Stimulated activated CD4-positive, alpha-beta T cell treated with anti-CD3 and anti-CD28 coated beads, Interleukin-2, amount 100 ng/mL, for 4 hours (primary cell): ENCODE data around the gene HHATL.

Experiments used
- DNase-seq: peaks from one replicate; pipeline ENCODE4 v3.0.0-alpha.2; 2020; ENCODE audit warnings: low read depth

HHATL gene

DNA sequence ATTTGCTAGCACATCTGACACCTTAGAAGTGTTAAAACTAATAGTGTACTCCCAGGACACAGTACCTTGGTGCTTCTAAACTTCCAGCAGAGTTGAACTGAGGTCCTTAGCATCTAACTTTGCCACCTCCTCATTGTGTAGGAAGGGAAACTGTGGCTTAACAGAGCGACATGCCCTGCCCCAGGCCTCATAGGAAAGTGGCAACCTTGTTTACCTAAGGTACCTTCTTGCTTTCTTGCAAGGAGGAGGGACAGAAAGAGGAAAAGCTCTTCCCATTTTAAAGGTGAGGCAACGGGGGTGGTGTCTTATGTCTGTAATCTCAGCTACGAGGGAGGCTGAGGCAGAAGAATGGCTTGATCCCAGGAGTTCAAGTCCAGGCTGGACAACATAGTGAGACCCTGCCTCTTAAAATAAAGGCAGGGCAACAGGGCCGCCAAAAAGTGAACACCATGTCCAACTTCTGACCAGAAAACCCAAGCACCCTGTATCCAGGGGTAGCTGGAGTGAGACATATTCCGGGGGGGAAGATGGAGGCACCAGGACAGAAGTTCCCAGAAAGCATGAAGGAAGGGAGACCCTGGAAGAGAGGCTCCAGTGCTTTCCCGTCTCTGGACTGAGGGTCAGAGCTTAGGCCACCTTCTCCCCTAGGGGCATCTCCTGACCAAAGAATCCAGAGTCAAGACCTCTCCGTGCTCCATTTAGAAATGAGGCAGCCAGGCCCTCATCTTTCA lies 17.8 kb downstream of the HHATL start:
- no peak for DNase-seq

DNA sequence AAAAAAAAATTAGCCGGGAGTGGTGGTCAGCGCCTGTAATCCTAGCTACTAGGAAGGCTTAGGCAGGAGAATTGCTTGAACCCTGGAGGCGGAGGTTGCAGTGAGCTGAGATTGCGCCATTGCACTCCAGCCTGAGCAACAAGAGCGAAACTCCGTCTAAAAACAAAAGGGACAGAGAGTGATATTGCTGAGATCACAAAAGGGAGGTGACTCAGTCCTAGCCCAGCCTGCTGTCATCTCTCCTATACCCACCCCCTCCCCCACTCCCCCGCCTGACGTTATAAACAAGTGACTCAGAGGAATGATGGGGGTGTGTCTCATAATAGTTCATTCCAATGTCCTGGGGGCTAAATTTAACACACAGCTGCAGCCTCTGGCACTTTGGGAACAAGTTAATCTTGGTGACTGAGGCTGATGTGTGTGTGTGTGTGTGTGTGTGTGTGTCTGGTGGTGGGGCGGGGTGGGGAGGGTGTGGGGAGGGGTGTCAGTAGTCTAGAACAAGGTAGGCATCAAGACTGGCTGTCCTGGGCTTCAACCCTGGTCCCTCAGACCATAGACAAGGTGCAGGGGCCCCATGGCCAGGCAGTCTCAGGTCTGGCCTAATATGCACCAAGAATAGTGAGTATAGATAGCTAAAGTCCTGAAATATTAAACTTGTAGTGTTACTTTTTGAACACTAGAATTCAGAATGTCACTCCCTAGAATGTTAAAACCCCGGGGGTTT lies 18.6 kb downstream of the HHATL start:
- no peak for DNase-seq

DNA sequence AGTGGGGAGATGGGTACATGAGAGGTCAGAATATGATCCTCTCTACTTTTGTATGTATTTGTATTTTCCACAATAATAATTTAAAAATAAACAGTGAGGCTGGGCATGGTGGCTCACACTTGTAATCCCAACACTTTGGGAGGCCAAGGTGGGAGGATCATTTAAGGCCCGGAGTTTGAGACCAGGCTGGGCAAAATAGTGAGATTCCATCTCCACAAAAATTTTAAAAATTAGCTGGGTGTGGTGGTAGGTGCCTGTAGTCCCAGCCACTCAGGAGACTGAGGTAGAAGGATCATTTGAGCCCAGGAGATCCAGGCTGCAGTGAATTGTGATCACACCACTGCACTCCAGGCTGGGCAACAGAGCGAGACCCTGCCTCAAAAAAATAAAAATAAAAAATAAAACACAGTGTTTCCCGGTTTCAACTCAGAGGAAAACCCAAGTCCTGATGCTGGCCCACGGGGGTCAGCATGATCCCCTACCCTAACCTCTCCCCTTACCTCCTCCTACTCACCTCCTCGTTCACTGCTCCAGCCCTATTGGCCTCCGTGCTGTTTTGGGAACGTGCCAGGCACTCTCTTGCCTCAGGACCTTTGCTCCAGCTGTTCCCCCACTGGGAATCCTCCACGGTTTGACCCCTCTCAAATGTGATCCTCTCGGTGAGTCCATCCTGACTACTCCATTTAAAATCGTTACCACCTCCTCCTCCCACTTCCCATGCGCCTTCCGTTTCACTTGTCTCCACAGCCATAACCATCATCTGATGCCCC lies 20.1 kb downstream of the HHATL start:
- DNase-seq, result no peak

DNA sequence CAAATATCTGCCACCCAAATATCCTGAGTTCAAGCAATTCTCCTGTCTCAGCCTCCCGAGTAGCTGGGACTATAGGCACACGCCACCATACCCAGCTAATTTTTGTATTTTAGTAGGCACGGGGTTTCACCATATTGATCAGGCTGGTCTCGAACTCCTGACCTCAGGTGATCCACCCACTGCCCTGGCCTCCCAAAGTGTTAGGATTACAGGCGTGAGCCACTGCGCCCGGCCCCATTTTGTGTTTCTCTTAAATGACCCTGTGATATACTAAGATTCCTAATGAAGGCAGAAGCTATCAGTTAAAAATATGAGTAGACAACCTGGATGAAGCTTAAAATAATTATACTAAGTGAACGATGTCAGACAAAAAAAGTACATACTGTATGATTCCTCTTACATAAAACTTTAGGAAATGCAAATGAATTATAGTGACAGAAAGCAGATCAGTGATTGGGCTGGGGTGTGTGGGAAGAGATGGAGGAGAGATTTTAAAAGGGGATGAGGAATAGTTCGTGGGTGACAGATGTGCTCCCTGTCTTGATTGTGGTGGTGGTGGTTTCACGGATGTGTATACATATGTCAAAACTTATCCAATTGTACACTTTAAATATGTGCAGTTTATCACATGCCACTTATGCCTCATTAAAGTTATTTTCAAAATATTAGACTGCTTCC lies 21.1 kb downstream of the HHATL start:
- no peak for DNase-seq

DNA sequence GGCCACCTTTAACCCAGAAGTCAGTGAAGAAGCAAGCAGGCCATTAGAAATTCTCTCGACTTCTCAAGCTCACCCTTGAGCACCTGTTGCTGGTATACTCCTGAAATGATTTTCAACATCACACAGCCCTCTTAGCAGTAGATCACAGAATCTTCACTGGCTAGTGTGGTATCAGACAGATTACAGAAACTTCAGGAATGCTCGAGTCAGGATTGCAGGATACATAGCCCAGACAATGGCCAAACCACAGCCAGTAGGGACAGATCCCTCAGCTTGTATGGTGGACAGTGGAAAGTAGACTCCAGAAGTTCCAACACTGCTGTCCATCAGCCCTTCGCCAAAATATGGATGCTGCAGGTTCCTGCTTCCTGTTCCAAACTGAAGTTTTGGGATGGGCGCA lies 21.8 kb downstream of the HHATL start:
- DNase-seq, result no peak

DNA sequence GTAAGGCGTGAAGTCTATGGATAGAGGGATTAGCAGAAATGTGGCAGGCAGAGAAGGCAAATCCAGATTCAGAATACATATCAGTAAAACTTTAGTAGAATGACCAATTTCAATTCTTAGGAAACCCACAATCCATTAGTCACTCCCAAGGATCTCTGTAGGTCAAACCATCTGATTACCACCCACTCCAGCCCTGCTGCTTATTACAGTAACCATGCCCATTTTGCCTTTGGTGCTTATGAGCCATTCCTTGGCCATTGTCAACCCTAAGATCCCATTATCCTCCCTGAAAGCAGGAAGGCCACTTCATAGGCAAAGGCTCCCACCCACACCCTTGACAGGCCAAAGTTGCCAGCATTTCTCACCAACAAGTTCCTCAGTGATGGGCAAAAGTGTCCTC lies 22.3 kb downstream of the HHATL start:
- DNase-seq, result no peak

DNA sequence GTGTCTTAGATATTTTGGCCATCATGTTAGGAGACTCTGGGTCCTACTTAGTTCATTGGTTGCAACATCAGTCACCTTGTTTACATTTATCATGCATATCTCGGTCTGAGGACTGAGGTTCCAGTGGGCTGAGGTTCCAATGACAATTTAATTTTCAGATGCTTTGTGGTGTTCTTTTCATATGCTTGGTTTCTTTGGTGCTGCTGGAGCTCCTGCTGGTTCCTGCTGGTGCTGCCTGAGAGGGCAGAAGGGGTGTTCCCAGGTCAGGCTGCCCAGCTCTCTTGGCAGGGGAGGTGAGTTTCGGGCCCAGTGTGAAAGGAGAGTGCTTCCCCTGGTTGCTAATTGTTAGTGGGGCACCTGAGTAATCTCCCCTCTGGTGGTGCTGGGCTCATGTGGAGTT lies 24.2 kb downstream of the HHATL start:
- DNase-seq, result no peak

DNA sequence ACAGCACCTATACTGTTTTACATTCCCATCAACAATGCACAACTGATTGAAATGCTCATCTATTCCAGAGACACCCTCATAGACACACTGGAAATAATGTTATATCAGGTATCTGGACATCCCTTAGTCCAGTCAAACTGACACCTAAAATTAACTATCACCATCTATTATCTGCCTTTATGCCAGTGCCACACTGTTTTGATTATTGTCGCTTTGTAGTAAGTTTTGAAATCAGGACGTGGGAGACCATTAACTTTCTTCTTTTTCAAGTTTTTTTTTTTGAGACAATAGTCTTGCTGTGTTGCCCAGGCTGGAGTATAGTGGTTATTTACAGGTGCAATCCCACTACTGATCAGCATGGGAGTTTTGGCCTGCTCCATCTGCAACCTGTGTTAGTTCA lies 26.7 kb downstream of the HHATL start:
- no peak for DNase-seq

DNA sequence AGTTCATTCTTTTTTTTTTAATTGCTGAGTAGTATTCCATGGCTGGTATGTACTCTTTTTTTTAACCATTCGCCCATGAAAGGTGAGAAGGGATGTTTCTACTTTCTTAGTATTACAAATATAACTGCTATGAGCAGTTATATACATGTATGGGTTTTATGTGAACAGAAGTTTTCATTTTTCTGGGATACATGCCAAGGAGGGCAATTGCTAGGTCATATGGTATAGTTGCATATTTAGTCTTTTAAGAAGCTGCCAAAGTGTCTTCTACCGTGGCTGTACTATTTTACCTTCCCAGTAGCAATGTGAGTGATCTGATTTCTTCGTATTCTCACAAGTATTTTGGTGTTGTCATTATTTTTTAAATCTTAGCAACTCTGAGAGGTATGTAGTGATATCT lies 28.5 kb downstream of the HHATL start:
- no peak for DNase-seq

DNA sequence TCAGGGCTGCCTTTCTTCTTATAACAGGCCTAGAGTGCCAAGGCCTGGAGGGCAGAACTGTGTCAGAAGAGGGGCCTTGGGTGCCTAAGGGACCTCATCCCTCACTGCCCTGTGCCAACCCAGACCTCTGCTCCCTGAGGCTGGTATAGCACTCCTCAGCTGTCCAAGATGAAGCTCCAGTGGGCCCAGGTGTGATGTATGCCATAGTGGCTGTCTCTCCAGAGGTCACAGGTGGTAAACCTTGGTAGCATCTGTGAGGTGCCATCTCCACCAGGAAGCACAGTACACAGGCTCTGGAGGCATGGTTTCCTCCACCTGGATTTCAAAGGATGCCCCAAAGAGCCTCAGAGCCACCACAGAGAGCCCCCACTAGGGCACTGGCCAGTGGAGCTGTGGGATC lies 29.5 kb downstream of the HHATL start:
- no peak for DNase-seq

DNA sequence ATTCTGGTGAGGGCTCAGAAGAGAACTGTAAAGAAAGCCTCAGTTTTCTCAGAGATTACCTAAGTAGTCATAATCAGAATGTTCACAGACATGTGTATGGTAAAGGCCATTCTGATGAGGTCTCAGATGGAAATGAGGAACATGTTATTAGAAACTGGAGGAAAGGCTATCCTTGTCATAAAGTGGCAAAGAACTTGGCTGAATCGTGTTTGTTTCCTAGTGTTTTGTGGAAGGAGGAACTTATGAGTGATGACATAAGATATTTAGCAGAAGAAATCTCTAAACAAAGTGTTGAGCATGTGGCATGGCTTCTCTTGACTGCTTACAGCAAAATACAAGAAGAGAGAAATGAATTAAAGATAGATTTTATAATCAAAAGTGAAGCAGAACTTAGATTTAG lies 30.1 kb downstream of the HHATL start:
- no peak for DNase-seq

DNA sequence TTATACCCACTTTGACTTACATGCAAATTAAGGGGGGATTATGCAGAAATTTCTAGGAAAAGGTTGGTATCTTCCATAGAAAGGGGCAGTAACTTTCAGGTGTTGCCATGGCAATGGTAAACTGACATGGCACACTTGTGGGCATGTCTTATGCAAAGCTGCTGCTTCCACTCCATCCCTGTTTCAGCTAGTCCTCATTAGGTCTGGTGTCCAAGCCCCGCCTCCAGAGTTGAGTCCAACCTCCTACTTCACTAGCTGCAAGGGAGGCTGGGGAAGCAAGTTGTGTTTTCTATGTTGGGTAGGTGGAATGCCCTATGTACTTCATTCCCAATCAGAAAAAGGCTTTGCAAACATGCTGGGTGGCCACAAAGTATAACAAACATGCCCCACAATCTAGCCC lies 31.9 kb downstream of the HHATL start:
- no peak for DNase-seq

DNA sequence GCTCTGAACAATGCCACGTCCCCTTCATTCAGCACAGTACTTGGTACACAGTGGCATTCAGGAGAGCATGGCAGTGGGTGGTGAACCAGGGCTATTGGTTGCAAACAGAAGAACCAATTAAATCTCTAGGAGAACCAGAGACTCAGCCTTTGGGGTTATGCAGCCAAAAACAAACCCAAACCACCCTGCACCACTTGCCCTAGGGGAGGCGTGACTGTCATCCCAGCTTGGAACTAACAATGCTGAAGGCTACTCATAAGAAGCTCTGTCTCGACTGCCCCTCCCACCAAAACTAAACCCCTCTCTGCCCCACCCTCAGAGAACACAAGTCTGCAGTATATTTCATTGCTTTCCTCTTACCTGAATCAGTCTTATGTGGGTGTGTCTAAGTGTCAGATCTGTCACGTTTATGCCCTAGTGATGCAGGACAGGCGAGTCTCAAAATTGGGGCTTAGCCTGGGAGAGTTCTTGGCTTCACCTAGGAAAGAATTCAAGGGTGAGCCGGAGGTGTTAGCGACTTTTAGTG lies 32.5 kb downstream of the HHATL start:
- no peak for DNase-seq

DNA sequence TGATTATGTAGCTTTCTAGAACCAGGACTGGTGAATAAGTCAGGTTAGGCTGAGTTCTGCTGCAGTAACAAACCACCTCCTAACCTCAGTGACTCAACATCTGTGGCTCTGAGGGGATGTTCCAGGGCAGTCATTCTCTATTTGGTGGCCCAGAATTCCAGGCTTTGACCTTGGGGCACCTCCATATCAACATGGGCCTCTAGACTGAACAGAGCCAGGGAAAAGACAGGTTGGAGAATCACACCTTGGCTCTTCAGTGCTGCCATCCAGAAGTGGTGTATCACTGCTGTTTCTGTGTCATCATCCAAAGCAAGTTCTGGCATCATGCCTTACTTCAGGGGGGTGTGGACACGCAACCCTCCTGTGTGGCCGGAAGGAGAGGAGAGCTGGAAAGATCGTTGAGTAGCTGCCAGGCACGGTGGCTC lies 33.8 kb downstream of the HHATL start:
- DNase-seq, result no peak

DNA sequence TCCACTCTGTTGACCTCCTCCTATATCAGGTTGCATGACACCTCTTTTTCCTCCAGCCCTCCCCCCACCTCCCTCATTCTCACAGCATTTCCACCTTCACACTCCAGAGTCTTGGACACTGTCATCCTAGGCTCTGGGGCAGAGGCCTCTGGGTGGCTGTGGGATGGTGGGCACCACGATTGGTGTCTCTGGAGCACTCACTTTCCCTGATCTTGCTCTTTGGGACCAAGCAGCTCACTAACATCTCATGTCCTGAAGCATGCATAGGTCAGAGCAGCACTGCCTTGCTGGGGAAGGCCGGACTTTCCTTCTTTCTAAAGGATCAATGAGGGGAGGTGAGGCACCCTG lies 34.2 kb downstream of the HHATL start:
- DNase-seq, result no peak

DNA sequence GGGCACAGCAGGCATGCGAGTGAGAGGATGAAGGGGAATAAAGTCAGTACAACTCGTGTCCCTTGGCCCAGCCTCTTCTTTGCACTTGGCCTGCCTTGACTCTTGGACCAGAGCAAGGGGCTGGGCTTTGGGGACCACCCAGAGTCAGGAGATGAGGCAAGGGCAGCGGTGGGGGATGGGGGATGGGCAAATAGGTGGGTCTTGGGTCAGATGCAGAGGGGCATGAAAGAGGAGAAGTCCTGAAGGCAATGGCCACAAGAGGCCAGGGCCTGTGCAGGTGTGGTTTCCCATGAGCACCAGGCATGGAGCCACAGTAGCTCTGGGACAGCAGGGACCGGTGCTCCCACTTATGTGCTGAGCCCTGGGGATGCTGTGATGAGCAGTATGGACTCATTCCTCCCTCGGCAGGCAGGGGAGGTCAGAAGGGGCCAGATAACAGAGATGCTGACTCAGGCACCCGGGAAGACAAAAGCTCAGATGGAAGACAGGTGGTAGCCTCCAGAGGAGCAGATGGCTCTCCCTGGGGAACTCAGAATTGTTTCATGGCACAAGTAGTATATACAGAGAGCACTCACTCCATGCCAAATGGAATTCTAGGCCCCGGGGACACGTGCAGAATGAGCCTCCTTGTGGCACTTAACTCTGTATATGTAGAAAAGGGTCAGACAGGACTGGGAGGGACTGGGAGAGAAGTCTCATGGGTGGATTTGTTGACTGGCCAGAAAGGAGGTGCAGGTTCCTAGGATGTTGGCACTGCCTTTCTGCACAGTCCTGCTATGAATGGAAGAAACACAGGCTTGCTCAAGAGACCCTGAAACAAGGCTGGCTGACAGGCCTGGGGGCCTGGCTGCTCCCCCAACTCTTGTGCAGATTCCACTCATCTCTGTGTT lies 34.8 kb downstream of the HHATL start:
- no peak for DNase-seq

DNA sequence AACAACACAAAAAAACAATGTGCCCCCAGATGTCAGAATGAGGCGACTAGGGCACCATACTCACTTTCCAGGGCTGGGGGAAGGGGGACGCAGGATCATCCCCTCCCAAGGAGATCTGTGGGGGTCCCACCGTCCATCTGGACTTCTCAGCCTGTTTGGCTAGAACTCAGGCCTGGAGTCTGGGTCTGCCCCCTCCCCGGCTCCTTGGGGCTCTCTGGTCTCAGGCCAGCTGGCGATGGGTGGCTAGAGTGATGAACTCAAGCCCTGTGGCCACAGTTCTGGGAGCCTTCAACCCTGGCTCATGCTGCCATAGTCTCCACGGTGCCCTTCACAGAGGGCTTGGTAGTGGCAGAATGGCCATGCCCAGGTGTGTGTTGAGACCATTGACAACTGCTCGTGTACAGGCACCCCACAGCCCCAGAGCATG lies 35.5 kb downstream of the HHATL start:
- DNase-seq, result no peak

DNA sequence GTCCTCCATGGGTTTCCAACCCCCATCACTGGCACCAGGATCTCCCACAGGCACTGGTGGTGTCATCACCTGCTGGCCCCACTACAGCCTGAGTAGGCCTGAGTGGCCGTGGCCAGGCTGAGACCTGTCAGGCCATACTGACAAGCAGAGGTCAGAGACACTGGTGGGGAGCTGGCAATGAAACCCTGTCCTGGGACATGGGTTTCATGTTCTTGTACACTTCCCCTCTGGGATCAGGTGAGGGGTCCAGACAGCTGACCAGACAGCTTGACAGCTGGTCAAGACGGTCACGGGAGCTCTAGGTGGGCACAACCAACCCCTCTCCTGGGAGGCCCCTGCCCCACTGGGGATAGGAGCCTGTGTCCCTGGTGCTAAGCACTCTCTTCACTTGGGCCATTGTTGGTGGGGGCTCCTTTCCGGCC lies 36.0 kb downstream of the HHATL start:
- DNase-seq, result no peak

DNA sequence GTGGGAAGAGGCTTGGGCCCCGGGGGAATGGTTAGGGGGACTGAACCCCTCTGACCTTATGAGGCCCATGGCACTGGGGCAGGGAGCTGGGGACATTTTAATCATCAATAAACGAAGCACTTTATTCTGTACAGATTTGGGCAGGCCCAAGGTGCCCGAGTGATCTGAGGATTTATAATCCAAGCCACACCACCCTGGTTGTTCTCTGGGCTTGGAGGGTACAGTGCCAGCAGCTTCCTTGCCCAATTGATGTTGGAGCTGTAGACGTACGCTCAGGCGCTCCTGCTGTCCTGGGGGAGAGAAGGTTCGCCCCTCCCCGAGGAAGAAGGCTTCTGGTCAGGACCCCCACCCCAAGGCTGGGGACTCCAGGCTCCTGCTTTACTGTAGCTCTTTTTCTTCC lies 36.6 kb downstream of the HHATL start:
- DNase-seq, result no peak

DNA sequence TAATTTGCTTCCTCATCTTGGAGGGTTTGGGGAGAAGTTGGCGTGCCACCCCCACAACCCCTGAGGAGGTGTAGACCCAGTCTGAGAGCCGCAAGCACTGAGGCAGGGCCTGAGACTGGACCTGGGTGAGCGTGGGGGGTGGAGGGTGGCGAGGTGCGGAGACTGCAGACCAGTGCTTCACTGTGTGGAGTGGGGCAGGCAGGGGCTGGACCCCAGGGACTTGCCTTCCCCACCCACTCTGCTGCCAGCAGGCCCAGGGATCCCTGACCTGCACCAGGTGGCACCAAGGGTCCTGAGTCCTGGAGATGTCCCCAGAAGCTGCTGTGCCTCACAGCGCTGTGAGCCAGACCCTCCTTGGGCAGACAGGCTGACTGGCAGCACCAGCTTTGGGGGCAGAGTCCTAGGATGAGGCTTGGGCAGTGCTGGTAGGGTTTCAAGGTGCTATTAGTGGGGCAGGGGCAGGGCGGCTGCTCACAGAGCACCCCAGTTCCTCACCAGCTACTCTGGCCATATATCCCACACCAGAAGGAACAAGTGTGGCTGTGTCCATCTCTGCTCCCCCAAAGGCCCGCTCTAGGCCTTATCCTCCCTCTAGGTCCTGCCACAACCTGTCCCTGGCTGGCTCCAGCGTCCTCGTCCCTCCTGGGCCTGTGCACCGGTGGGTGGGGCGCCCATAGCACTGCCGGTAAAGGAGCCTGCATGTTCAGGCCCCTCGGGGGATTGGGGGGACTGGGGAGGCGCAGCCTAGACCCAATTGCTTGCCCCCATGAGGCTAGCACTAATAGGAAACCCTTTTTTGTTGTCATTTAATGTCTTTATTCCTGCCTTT lies 37.3 kb downstream of the HHATL start:
- DNase-seq, result no peak
